GM13976 (cell line): ENCODE data around the gene LY6G5B.

Experiments used
- DNase-seq: peaks from one replicate; pipeline ENCODE4 v3.0.0; 2012; ENCODE audit warnings: low spot score
- CTCF ChIP-seq: IDR thresholded peaks from 2 replicates; pipeline ENCODE4 v1.5.1; 2012; ENCODE audit warnings: borderline replicate concordance, mild to moderate bottlenecking; ENCODE audit not compliant: insufficient read depth; ENCODE audit errors: extremely low read depth, missing control alignments, control extremely low read depth
- in situ Hi-C: fragments of 300-500 bp; cut with MboI; formaldehyde crosslinking; loops from one replicate; pipeline ENCODE4 v1.12.0; 2022; ENCODE audit warnings: low sequenced_read_pairs, mixed read lengths, inconsistent platforms; ENCODE audit not compliant: unreplicated experiment

Gene LY6G5B

GRCh38 chr6:31676322-31676903 lies 6.6 kb downstream of the LY6G5B start:
- no peak for TF ChIP-seq CTCF
- DNase-seq, result no peak
- in situ Hi-C loops, result no loop called here

- TF ChIP-seq CTCF, result no peak
- in situ Hi-C loops, result no loop called here
- no peak for DNase-seq
Observed at GRCh38 chr6:31676904-31677303, 7.1 kb downstream of the LY6G5B start.

- in situ Hi-C loops, result no loop called here
- no peak for DNase-seq
- no peak for TF ChIP-seq CTCF
Observed at GRCh38 chr6:31677955-31678354, 8.2 kb downstream of the LY6G5B start.

GRCh38 chr6:31680226-31681134 lies 10.7 kb downstream of the LY6G5B start, which contains the start of gene LY6G5C:
TSS of gene LY6G5C (minus strand) at chr6:31681067. CDS start at chr6:31680373, 694 bp downstream.
- DNase-seq, result peak; percentile 86
- in situ Hi-C loops, result loop anchor here (10.0 kb wide), 1 partner anchor 274 kb away; the partner anchor contains the start of genes NELFE and SKIC2
- peak; percentile 79 for TF ChIP-seq CTCF

- DNase-seq, result peak; percentile 81
- peak; percentile 20 for TF ChIP-seq CTCF
- in situ Hi-C loops, result loop anchor here (10.0 kb wide), 1 partner anchor 274 kb away; the partner anchor contains the start of genes NELFE and SKIC2
Observed at GRCh38 chr6:31681135-31681671, 11.4 kb downstream of the LY6G5B start.

- DNase-seq, result no peak
- no peak for TF ChIP-seq CTCF
- in situ Hi-C loops, result loop anchor here (10.0 kb wide), 1 partner anchor 271 kb away; the partner anchor contains the start of genes NELFE and SKIC2
Observed at GRCh38 chr6:31683591-31683990, 13.8 kb downstream of the LY6G5B start.
